ENCODE results near the gene SERPINA7.

DNA sequence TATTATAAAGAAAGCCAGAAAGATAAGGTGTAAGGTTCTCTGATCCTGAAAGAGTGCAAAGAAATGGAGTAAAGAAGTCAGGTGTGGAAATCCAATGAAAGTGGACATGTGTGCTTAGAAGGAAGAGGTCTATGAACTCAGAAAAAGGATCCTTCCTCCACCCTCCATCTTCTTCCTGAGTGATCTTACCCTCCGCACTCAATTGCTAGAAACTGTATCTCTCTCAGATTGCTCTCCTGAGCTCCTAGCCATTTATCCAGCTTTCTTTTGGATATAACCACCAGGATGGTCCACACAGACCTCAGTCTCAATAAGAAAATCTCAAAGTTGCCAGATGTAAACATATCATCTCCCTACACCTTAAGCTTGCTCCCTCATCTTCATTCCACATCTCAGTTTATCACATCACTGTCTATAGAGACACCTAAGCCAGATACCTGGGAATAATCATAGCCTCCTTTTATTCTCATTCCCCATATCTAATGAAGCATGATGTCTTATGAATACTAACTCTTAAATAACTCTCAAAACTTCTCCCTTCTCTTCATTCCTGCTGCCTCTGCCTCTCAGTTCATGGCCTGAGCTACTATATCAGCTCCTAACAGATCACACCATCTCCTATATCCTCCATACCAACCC lies 573 bp downstream of the SERPINA7 start:
- TF ChIP-seq, protein P1, sequence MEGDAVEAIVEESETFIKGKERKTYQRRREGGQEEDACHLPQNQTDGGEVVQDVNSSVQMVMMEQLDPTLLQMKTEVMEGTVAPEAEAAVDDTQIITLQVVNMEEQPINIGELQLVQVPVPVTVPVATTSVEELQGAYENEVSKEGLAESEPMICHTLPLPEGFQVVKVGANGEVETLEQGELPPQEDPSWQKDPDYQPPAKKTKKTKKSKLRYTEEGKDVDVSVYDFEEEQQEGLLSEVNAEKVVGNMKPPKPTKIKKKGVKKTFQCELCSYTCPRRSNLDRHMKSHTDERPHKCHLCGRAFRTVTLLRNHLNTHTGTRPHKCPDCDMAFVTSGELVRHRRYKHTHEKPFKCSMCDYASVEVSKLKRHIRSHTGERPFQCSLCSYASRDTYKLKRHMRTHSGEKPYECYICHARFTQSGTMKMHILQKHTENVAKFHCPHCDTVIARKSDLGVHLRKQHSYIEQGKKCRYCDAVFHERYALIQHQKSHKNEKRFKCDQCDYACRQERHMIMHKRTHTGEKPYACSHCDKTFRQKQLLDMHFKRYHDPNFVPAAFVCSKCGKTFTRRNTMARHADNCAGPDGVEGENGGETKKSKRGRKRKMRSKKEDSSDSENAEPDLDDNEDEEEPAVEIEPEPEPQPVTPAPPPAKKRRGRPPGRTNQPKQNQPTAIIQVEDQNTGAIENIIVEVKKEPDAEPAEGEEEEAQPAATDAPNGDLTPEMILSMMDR (IDR thresholded peaks at IDR 0.05; ENCODE audit: low read length): no peak
- TF ChIP-seq EZH2 (optimal IDR thresholded peaks at IDR 0.05; ENCODE audit: low read depth, low read length): no peak
- TF ChIP-seq EZH2phosphoT487 (IDR thresholded peaks at IDR 0.05; ENCODE audit: low read length): no peak
